ENCODE results near the gene FBF1.

FBF1 gene

DNA sequence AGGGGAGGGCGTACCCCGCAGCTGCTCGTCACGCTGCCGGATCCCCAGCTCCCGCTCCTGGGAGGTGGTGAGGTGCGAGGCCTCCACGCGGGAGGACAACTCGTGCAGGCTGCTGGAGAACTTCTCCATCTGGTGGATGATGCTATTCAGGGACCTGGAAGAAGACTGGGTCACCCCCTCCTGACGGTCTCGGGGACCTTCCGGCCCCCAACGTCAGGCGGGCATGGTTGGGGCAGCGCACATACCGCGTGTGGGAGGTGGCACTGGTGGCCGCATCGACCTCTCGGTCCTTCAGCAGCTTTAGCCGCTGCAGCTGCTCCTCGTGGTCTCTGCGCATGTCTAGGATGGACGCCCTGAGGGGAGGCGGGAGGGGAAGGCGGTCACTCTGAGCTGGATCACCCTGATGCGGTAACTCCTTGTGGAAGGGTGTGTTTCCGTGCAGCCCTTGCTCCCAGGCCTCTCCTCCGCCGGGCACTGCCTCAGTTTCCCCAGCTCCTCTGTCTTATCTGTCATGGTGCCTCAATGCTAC, 22.9 kb downstream of the FBF1 start:
- TF ChIP-seq, protein P1, sequence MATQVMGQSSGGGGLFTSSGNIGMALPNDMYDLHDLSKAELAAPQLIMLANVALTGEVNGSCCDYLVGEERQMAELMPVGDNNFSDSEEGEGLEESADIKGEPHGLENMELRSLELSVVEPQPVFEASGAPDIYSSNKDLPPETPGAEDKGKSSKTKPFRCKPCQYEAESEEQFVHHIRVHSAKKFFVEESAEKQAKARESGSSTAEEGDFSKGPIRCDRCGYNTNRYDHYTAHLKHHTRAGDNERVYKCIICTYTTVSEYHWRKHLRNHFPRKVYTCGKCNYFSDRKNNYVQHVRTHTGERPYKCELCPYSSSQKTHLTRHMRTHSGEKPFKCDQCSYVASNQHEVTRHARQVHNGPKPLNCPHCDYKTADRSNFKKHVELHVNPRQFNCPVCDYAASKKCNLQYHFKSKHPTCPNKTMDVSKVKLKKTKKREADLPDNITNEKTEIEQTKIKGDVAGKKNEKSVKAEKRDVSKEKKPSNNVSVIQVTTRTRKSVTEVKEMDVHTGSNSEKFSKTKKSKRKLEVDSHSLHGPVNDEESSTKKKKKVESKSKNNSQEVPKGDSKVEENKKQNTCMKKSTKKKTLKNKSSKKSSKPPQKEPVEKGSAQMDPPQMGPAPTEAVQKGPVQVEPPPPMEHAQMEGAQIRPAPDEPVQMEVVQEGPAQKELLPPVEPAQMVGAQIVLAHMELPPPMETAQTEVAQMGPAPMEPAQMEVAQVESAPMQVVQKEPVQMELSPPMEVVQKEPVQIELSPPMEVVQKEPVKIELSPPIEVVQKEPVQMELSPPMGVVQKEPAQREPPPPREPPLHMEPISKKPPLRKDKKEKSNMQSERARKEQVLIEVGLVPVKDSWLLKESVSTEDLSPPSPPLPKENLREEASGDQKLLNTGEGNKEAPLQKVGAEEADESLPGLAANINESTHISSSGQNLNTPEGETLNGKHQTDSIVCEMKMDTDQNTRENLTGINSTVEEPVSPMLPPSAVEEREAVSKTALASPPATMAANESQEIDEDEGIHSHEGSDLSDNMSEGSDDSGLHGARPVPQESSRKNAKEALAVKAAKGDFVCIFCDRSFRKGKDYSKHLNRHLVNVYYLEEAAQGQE (IDR thresholded peaks at IDR 0.05; ENCODE audit: insufficient read depth in 1 of 2, low read depth in 2 of 2, low read length in 2 of 2) = no peak
- no peak for TF ChIP-seq SIN3A (IDR thresholded peaks at IDR 0.05; ENCODE audit: borderline replicate concordance, insufficient read depth, low read length)
- no peak for TF ChIP-seq FOXP2 (optimal IDR thresholded peaks at IDR 0.05; ENCODE audit: borderline replicate concordance, extremely low read depth, extremely low read length, insufficient read depth)
- TF ChIP-seq POLR2AphosphoS5 (IDR thresholded peaks at IDR 0.05; ENCODE audit: low read depth, low read length) = no peak
- no peak for TF ChIP-seq TAF1 (IDR thresholded peaks at IDR 0.05; ENCODE audit: borderline replicate concordance, insufficient read depth, low read length)

DNA sequence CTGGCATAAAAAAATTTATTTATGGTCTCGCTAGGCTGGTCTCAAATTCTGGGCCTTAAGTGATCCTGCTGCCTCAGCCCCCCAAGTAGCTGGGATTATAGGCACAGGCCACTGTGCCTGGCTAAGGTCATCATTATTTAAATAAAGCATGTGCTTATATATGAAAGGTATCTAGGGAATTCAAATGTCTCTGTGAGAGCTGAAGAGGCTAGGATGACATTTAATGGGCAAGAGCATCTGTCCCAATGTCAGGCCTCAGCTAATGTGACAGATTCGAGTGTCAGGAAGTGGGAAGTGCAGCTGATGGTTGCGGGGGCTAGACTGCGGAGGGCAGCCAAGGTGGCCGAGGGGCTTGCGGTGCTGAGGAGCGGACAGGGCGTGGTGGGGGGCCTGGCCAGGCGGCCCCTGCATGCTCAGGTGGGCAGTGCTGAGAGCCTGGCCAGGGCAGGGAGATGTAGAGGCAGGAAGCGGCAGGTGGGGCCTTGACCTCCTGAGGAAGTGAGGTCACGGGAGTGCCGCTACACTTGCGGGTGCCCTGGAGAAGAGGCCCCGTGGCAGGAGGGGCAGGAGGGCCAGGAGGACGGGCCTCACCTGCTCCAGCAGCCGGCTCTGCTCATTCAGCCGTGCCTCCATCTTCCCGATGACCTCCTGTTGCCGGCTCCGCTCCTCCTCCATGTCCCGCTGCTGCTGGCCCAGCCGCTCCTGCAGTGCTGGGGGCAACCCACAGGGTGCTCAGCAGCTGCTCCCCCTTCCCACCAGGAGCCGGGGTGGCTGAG, 23.5 kb downstream of the FBF1 start:
- TF ChIP-seq POLR2AphosphoS5 (IDR thresholded peaks at IDR 0.05; ENCODE audit: low read depth, low read length) (no peak), TAF1 (IDR thresholded peaks at IDR 0.05; ENCODE audit: borderline replicate concordance, insufficient read depth, low read length) (no peak), FOXP2 (optimal IDR thresholded peaks at IDR 0.05; ENCODE audit: borderline replicate concordance, extremely low read depth, extremely low read length, insufficient read depth) (no peak), SIN3A (IDR thresholded peaks at IDR 0.05; ENCODE audit: borderline replicate concordance, insufficient read depth, low read length) (no peak)
- TF ChIP-seq, protein P1 (IDR thresholded peaks at IDR 0.05; ENCODE audit: insufficient read depth in 1 of 2, low read depth in 2 of 2, low read length in 2 of 2) = no peak

DNA sequence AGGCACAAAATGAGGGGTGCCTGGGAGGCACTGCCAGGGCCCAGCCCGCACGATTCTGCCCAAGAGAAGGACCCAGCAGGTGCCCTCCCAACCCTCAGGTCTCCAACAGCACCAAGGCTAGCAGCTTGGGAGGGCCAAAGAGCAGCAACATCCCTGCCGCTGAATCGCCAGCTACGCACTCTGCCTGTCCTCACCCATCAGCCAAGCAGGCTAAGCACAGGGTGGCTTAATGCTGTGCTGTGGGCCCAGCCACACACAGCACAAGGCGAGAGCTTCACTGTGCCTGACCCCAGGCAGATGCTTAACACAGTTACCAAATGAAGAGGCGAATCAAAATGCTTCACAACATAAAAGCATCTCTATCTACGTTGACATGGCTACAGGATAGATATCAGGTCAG, 25.6 kb downstream of the FBF1 start:
- TF ChIP-seq TAF1 (IDR thresholded peaks at IDR 0.05; ENCODE audit: borderline replicate concordance, insufficient read depth, low read length) = no peak
- TF ChIP-seq POLR2AphosphoS5 (IDR thresholded peaks at IDR 0.05; ENCODE audit: low read depth, low read length) = no peak
- TF ChIP-seq FOXP2 (optimal IDR thresholded peaks at IDR 0.05; ENCODE audit: borderline replicate concordance, extremely low read depth, extremely low read length, insufficient read depth) = no peak
- no peak for TF ChIP-seq SIN3A (IDR thresholded peaks at IDR 0.05; ENCODE audit: borderline replicate concordance, insufficient read depth, low read length)
- TF ChIP-seq, protein P1 (IDR thresholded peaks at IDR 0.05; ENCODE audit: insufficient read depth in 1 of 2, low read depth in 2 of 2, low read length in 2 of 2) = no peak

DNA sequence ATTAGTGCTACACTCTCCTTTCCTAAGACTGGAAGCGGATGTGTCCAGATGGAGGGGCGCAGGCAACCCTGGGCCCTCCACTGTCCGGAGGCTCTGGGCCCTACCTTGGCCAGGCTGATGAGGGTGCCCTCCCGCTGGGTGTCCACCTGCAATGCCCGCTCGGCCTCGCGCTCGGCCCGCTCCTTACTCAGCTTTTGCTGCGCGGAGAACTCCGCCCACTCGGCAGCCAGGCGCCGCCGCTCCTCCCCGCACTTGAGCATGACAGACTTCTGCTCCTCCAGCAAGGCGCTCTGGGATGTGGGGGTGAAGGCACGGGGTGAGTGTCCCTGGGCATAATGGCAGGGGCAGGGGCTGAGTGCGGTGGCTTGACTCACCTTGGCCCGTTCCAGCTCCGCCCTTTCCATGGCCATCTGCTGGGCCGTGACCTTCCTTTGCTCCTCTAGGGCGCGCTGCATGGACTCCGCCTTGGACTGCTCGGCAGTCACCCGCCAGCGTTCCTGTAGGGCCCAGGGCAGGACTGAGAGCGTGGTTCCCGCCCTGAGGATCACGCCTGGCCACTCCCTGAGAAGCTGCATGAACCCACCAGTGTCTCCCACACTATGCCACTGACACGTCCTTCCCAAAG, 26.1 kb downstream of the FBF1 start:
- TF ChIP-seq SIN3A (IDR thresholded peaks at IDR 0.05; ENCODE audit: borderline replicate concordance, insufficient read depth, low read length) (no peak), TAF1 (IDR thresholded peaks at IDR 0.05; ENCODE audit: borderline replicate concordance, insufficient read depth, low read length) (no peak), POLR2AphosphoS5 (IDR thresholded peaks at IDR 0.05; ENCODE audit: low read depth, low read length) (no peak), FOXP2 (optimal IDR thresholded peaks at IDR 0.05; ENCODE audit: borderline replicate concordance, extremely low read depth, extremely low read length, insufficient read depth) (no peak)
- TF ChIP-seq, protein P1 (IDR thresholded peaks at IDR 0.05; ENCODE audit: insufficient read depth in 1 of 2, low read depth in 2 of 2, low read length in 2 of 2) = no peak

Data from PFSK-1 (cell line).